H1 (cell line): Measurements from ENCODE around the gene C19orf53. TPM values are rescaled to one million over a fixed set of nuclear protein-coding genes. Genes with fewer than 3 reads are reported as not detected.

Experiments used
- polyA plus RNA-seq, 7 experiments: library from polyadenylated mRNA; depleted of rRNA in 3 of 7; stranded (reverse) in 5 of 7; unstranded in 2 of 7; fragments of >200 nt in 5 of 7; fragments of 200-250 nt in 2 of 7; gene quantifications; 1 replicate in 5 of 7; 2 replicates in 1 of 7; 4 replicates in 1 of 7; pipeline versions ENCODE4 v1.2.1 to v1.2.3, GENCODE V29; 2011 to 2013; ENCODE audit warnings: missing spikeins in 2 of 7, mixed read lengths in 2 of 7
- small RNA-seq: library from polyadenylated mRNA; stranded (forward); fragments of <200 nt; extraction: miRNeasy Mini kit (QIAGEN cat#:217004); gene quantifications from one replicate; pipeline ENCODE3, GENCODE V24; 2013; ENCODE audit not compliant: insufficient read depth
- total RNA-seq: library from RNA; stranded (reverse); fragmentation: NEBNext Ultra II Directional; extraction: Animal tissue kit (Norgen Biotek cat#: 25700); gene quantifications from 2 replicates; pipeline ENCODE4 v1.2.1, GENCODE V29; 2021

Gene C19orf53
- total and polyA plus RNA-seq, 2 of the 8 experiments (the other 6 are each of a cell fraction or from before 2014, with no cell fraction given), result 104 to 169 TPM

Small RNAs within 50 kb of the gene (small RNA-seq; reads per million reads assigned to genes)
- gene RN7SL619P, result not detected

Other genes with a start within 250 kb of the C19orf53 start
- gene MRI1, start 9.9 kb upstream of the C19orf53 start, total RNA-seq, result 21.7 and 24.5 TPM in 2 replicates
- 29.5 and 44.6 TPM in 2 replicates for gene MRI1, start 9.9 kb upstream of the C19orf53 start, polyA plus RNA-seq (2011; rRNA removed)
- gene ZSWIM4, start 21.0 kb downstream of the C19orf53 start, total RNA-seq, result 31.1 and 32.7 TPM in 2 replicates
- gene ZSWIM4, start 21.0 kb downstream of the C19orf53 start, polyA plus RNA-seq (2011; rRNA removed), result 12.2 and 23.2 TPM in 2 replicates
- gene NANOS3, start 102.7 kb downstream of the C19orf53 start, total RNA-seq, result not detected in 2 replicates
- gene NANOS3, start 102.7 kb downstream of the C19orf53 start, polyA plus RNA-seq (2011; rRNA removed), result 0.14 and 0.62 TPM in 2 replicates
- 4.6 and 4.7 TPM in 2 replicates for gene BRME1, start 131.7 kb downstream of the C19orf53 start, total RNA-seq
- gene BRME1, start 131.7 kb downstream of the C19orf53 start, polyA plus RNA-seq (2011; rRNA removed), result 4.6 and 6.0 TPM in 2 replicates
- gene CC2D1A, start 131.7 kb downstream of the C19orf53 start, total RNA-seq, result 33.0 and 36.4 TPM in 2 replicates
- gene CC2D1A, start 131.7 kb downstream of the C19orf53 start, polyA plus RNA-seq (2011; rRNA removed), result 12.5 and 20.5 TPM in 2 replicates
- gene PODNL1, start 164.0 kb downstream of the C19orf53 start, total RNA-seq, result 0.75 and 1.5 TPM in 2 replicates
- 1.0 and 2.3 TPM in 2 replicates for gene PODNL1, start 164.0 kb downstream of the C19orf53 start, polyA plus RNA-seq (2011; rRNA removed)
- 68.7 and 77.1 TPM in 2 replicates for gene DCAF15, start 178.1 kb downstream of the C19orf53 start, total RNA-seq
- gene DCAF15, start 178.1 kb downstream of the C19orf53 start, polyA plus RNA-seq (2011; rRNA removed), result 80.8 and 127 TPM in 2 replicates
- gene RFX1, start 231.9 kb downstream of the C19orf53 start, total RNA-seq, result 16.1 and 17.0 TPM in 2 replicates
- gene RFX1, start 231.9 kb downstream of the C19orf53 start, polyA plus RNA-seq (2011; rRNA removed), result 4.9 and 10.4 TPM in 2 replicates